Psoas muscle (tissue), 8 donors: ENCODE measurements around the gene ST6GALNAC3. TPM values are rescaled to one million over a fixed set of nuclear protein-coding genes. Genes with fewer than 3 reads are reported as not detected.

ENCODE experiments used
- ATAC-seq, 4 donors: fragments of 200-7000 bp; cut with Tn5 transposase; one replicate each; pipeline ENCODE4 v1.9.1; 2020; ENCODE audit warnings: moderate library complexity in 3 of 4, mild to moderate bottlenecking in 2 of 4
- DNase-seq, 2 donors: peaks; one replicate each; pipeline ENCODE4 v3.0.0-alpha.2; 2020
- H3K27ac ChIP-seq: fragments of 200-600 bp; one replicate; pipeline ENCODE4 v1.8.0; 2022
- H3K27me3 ChIP-seq, 3 donors: fragments of 200-600 bp in 1 of 3; one replicate each; pipeline versions ENCODE4 v1.6.1 to v1.8.0; 2013 to 2022; ENCODE audit warnings: low read length in 2 of 3, mild to moderate bottlenecking in 2 of 3, moderate library complexity in 1 of 3; ENCODE audit not compliant: insufficient read depth in 3 of 3
- H3K36me3 ChIP-seq, 2 donors: fragments of 200-600 bp in 1 of 2; one replicate each; pipeline versions ENCODE4 v1.6.1 to v1.8.0; 2013 to 2022; ENCODE audit warnings: low read depth in 1 of 2, mild to moderate bottlenecking in 1 of 2, moderate library complexity in 1 of 2; ENCODE audit not compliant: insufficient read depth in 1 of 2
- H3K4me1 ChIP-seq: fragments of 200-600 bp; one replicate; pipeline ENCODE4 v1.8.0; 2022
- H3K4me3 ChIP-seq: fragments of 200-600 bp; one replicate; pipeline ENCODE4 v1.8.0; 2022; ENCODE audit warnings: mild to moderate bottlenecking
- H3K9me3 ChIP-seq: fragments of 200-600 bp; one replicate; pipeline ENCODE4 v1.8.0; 2022
- CTCF ChIP-seq: fragments of 200-600 bp; IDR thresholded peaks from one replicate; pipeline ENCODE4 v1.8.0; 2022; ENCODE audit warnings: antibody characterized with exemption
- WGBS, 3 donors: extraction: QIAGEN DNeasy Blood & Tissue Kit; methylation state at CpG; one replicate each; pipeline versions ENCODE4 v1.1.6 to v1.1.7; 2013; 5-methylcytosine and 5-hydroxymethylcytosine counted together
- intact Hi-C, 2 donors: fragments of 100-400 bp; cut with DNase I; formaldehyde crosslinking; loops; one replicate each; pipeline versions ENCODE4 v1.11.0 to v1.14.2; 2022
- polyA plus RNA-seq, 3 donors: library from polyadenylated mRNA; stranded (reverse); fragments of 200-250 nt; gene quantifications; one replicate each; pipeline ENCODE4 v1.2.3, GENCODE V29; 2013
- total RNA-seq, 4 donors: library from RNA; stranded (reverse); fragmentation: NEBNext Ultra II Directional in 2 of 4; extraction: Animal tissue kit (Norgen Biotek cat#: 25700) in 2 of 4; gene quantifications; one replicate each; pipeline versions ENCODE4 v1.2.1 to v1.2.4, GENCODE V29; 2021 to 2023
- donor health status: healthy with polysubstance abuse.
- donor health status: DM: no; HTN: no; CAD: no; lungs with moderate emphysema.
- donor health status: Bipolar disorder and iron deficiency.
- donor health status: healthy.
- donor health status: DM: yes; HTN: yes; CAD: no.
- donor health status: DM: no; HTN: no; CAD: no.
- donor health status: DM: no; HTN: no; CAD: no.
- donor health status: DM: yes; HTN: yes; CAD: no.

Gene ST6GALNAC3
- total and polyA plus RNA-seq, 7 donors, result 1.3 to 5.4 (median 2.3) TPM

- no peaks in the 10 kb centered on the region for H3K36me3 ChIP-seq
- no peaks in the 10 kb centered on the region for H3K9me3 ChIP-seq
- no peak for DNase-seq
- WGBS, 3 donors, result 83 to 87% (median 83%) methylated on average over 10 of the region's 10 CpGs
- no peaks in the 10 kb centered on the region for H3K27me3 ChIP-seq
- H3K27ac ChIP-seq, result no peak overlapping the region
- no peak for ATAC-seq
- intact Hi-C loops, result no loop called here
- no peak for TF ChIP-seq CTCF
- no peak overlapping the region for H3K4me3 ChIP-seq
- H3K4me1 ChIP-seq, result no peaks in the 10 kb centered on the region
Measured at GRCh38 chr1:76083189-76083588, 8.6 kb downstream of the ST6GALNAC3 start.

GRCh38 chr1:76084029-76084627 lies 9.6 kb downstream of the ST6GALNAC3 start:
- DNase-seq (no peak), ATAC-seq (no peak)
- Histone ChIP-seq H3K9me3 (no peaks in the 10 kb centered on the region), H3K27me3 (no peaks in the 10 kb centered on the region), H3K36me3 (no peaks in the 10 kb centered on the region), H3K27ac (no peak overlapping the region), H3K4me1 (no peaks in the 10 kb centered on the region), H3K4me3 (no peak overlapping the region)
- no peak for TF ChIP-seq CTCF
- 57 to 61% (median 58%) methylated on average over 4 of the region's 4 CpGs for WGBS, 3 donors
- intact Hi-C loops, result no loop called here

- no peak overlapping the region for H3K4me3 ChIP-seq
- 67 to 87% (median 75%) methylated on average over 3 of the region's 3 CpGs for WGBS, 3 donors
- no peak for ATAC-seq
- no peak for TF ChIP-seq CTCF
- no peak overlapping the region for H3K27ac ChIP-seq
- H3K9me3 ChIP-seq, result no peaks in the 10 kb centered on the region
- intact Hi-C loops, result no loop called here
- no peaks in the 10 kb centered on the region for H3K27me3 ChIP-seq
- no peaks in the 10 kb centered on the region for H3K36me3 ChIP-seq
- H3K4me1 ChIP-seq, result no peaks in the 10 kb centered on the region
- no peak for DNase-seq
Measured at GRCh38 chr1:76084685-76085084, 10.1 kb downstream of the ST6GALNAC3 start.

GRCh38 chr1:76086109-76086508 lies 11.6 kb downstream of the ST6GALNAC3 start:
- no peak for ATAC-seq

More at GRCh38 chr1:76086109-76086508, 11.6 kb downstream of the ST6GALNAC3 start:
- 43 to 51% (median 50%) methylated on average over 3 of the region's 3 CpGs for WGBS, 3 donors
- no peaks in the 10 kb centered on the region for H3K9me3 ChIP-seq
- no peak for TF ChIP-seq CTCF
- H3K4me3 ChIP-seq, result no peak overlapping the region
- H3K27me3 ChIP-seq, result no peaks in the 10 kb centered on the region
- H3K4me1 ChIP-seq, result no peaks in the 10 kb centered on the region
- DNase-seq, result no peak
- H3K27ac ChIP-seq, result no peak overlapping the region
- H3K36me3 ChIP-seq, result no peaks in the 10 kb centered on the region
- intact Hi-C loops, result no loop called here
